ENCODE measurements around the gene TEPSIN.

TEPSIN gene

DNA sequence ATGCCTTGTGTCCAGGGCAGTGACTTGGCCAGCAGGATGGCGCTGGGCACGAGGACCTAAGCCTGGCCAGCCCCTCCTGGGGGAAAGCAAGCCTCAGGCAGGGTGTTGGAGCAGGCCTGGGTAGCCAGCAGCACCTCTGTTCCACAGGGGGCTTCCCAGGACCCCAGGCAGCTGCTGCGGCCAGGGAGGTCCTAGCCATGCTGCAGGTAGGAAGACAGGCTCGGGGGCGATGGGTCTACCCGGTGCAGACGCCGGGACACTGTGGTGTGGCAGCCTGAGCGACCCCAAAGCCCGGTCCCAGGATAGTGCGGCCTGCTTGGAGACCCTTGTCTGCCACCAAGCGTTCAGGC lies 50.4 kb downstream of the TEPSIN start:
- no peak for DNase-seq (ENCODE audit: low read depth)
- TF ChIP-seq, protein P1, sequence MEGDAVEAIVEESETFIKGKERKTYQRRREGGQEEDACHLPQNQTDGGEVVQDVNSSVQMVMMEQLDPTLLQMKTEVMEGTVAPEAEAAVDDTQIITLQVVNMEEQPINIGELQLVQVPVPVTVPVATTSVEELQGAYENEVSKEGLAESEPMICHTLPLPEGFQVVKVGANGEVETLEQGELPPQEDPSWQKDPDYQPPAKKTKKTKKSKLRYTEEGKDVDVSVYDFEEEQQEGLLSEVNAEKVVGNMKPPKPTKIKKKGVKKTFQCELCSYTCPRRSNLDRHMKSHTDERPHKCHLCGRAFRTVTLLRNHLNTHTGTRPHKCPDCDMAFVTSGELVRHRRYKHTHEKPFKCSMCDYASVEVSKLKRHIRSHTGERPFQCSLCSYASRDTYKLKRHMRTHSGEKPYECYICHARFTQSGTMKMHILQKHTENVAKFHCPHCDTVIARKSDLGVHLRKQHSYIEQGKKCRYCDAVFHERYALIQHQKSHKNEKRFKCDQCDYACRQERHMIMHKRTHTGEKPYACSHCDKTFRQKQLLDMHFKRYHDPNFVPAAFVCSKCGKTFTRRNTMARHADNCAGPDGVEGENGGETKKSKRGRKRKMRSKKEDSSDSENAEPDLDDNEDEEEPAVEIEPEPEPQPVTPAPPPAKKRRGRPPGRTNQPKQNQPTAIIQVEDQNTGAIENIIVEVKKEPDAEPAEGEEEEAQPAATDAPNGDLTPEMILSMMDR (conservative IDR thresholded peaks at IDR 0.05; ENCODE audit: low read length), result no peak
- no peak overlapping the region for H3K4me3 ChIP-seq (ENCODE audit: low read length)

GRCh38 chr17:81187586-81188490 lies 51.0 kb downstream of the TEPSIN start:
- DNase-seq (ENCODE audit: low read depth), result no peak
- TF ChIP-seq, protein P1 (conservative IDR thresholded peaks at IDR 0.05; ENCODE audit: low read length), result no peak
- H3K4me3 ChIP-seq (ENCODE audit: low read length), result no peak overlapping the region

GRCh38 chr17:81187120-81187519 lies 51.7 kb downstream of the TEPSIN start:
- no peak for DNase-seq (ENCODE audit: low read depth)
- TF ChIP-seq, protein P1 (conservative IDR thresholded peaks at IDR 0.05; ENCODE audit: low read length), result no peak
- no peak overlapping the region for H3K4me3 ChIP-seq (ENCODE audit: low read length)

DNA sequence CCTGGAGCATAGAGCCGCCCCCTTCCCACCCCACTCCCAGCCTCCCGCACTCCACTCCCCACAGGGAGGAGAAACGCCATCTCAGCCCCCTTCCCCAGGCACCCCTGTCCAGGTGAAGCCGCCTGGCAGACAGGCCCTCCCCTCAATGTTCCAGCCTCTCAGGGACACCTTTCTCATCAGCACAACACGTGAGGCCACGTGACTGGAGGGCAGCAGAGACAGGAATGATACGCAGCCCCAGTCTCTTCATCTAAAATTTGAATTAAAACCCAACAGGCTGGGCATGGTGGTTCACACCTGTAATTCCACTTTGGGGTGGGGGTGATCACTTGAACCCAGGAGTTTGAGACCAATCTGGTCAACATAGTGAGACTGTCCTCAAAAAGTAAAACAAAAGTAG lies 52.7 kb downstream of the TEPSIN start:
- H3K4me3 ChIP-seq (ENCODE audit: low read length), result no peak overlapping the region
- no peak for DNase-seq (ENCODE audit: low read depth)
- TF ChIP-seq, protein P1 (conservative IDR thresholded peaks at IDR 0.05; ENCODE audit: low read length), result no peak

DNA sequence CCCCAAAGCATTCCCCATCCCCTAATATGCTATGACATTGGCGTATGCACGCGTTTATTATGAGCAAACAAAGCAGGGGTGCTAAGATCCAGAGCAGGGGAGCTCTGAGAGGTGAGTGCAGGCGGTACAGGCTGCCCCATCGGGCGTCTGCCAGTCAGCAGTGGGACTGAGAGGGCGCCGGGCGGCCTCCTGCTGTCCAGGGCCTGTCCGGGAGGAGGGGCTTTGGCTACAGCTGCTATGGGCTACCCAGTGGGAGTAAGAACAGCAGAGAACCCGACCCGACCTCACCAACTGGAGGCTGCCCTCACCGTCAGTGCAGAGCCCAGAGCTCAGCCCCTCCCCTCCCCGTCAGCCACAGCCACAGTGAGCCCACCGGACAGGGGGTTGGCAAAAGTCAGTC lies 54.3 kb downstream of the TEPSIN start:
- no peak overlapping the region for H3K4me3 ChIP-seq (ENCODE audit: low read length)
- DNase-seq (ENCODE audit: low read depth), result no peak
- TF ChIP-seq, protein P1 (conservative IDR thresholded peaks at IDR 0.05; ENCODE audit: low read length), result no peak

GRCh38 chr17:81183807-81184206 lies 55.0 kb downstream of the TEPSIN start:
- no peak for DNase-seq (ENCODE audit: low read depth)
- TF ChIP-seq, protein P1 (conservative IDR thresholded peaks at IDR 0.05; ENCODE audit: low read length), result no peak
- H3K4me3 ChIP-seq (ENCODE audit: low read length), result no peak overlapping the region

- no peak overlapping the region for H3K4me3 ChIP-seq (ENCODE audit: low read length)
- TF ChIP-seq, protein P1 (conservative IDR thresholded peaks at IDR 0.05; ENCODE audit: low read length), result no peak
- no peak for DNase-seq (ENCODE audit: low read depth)
These were observed 55.5 kb downstream of the TEPSIN start for GRCh38 chr17:81183316-81183715.
